Panc1 (cell line): Measurements from ENCODE around the gene DEFB131A. TPM values are rescaled to one million over a fixed set of nuclear protein-coding genes. Genes with fewer than 3 reads are reported as not detected.
"Not testable (repeated sequence)": the region's sequence is repeated elsewhere in the genome, so short reads cannot be mapped to it uniquely, and the experiment has no call there.

Experiments
- ATAC-seq: fragments of 200-7000 bp; cut with Tn5 transposase; 2 replicates; pipeline ENCODE4 v1.9.1; 2020; ENCODE audit warnings: mild to moderate bottlenecking, moderate library complexity
- BruUV-seq: library from RNA; stranded (reverse); fragments of 400-500 nt; replicated peaks from 2 replicates; lab custom pipeline; 2021; lab: Mats Ljungman, UMichigan
- CTCF ChIA-PET: fragments of 300-600 bp; sonication (Branson Sonifier 250); formaldehyde crosslinking; loops from one replicate; lab custom pipeline; 2022; ENCODE audit warnings: antibody characterized with exemption; lab: Charles Lee
- POLR2A ChIA-PET: fragments of 300-600 bp; sonication (Branson Sonifier 250); formaldehyde crosslinking; loops from one replicate; lab custom pipeline; 2022; ENCODE audit warnings: antibody characterized with exemption; lab: Charles Lee
- DNase-seq: peaks from one replicate; pipeline ENCODE4 v3.0.0-alpha.2; 2010; ENCODE audit warnings: low read depth, low spot score
- H3K27ac ChIP-seq: 2 replicates; pipeline ENCODE4 v1.5.1; 2011; ENCODE audit warnings: mild to moderate bottlenecking, low read length, inconsistent platforms
- H3K27me3 ChIP-seq: fragments of 200-500 bp; sonication (Bioruptor generic); 2 replicates; pipeline ENCODE4 v1.6.0; 2014; ENCODE audit warnings: low read length, inconsistent platforms; ENCODE audit not compliant: control insufficient read depth, insufficient read depth
- H3K36me3 ChIP-seq: fragments of 200-500 bp; sonication (Bioruptor generic); 2 replicates; pipeline ENCODE4 v1.5.1; 2014; ENCODE audit warnings: inconsistent platforms, mild to moderate bottlenecking, low read length, moderate library complexity; ENCODE audit not compliant: control insufficient read depth, insufficient read depth
- H3K4me1 ChIP-seq: 2 replicates; pipeline ENCODE4 v1.5.1; 2011; ENCODE audit warnings: inconsistent platforms, mild to moderate bottlenecking, low read length, moderate library complexity; ENCODE audit not compliant: control insufficient read depth, insufficient read depth
- H3K4me3 ChIP-seq, 2 experiments: 2 replicates each; pipeline ENCODE4 v1.5.1; 2011 to 2012; ENCODE audit warnings: low read depth in 2 of 2, low read length in 2 of 2, mild to moderate bottlenecking in 2 of 2, inconsistent platforms in 1 of 2, moderate library complexity in 1 of 2
- H3K9me3 ChIP-seq: fragments of 200-500 bp; sonication (Bioruptor generic); 2 replicates; pipeline ENCODE4 v1.5.1; 2014; ENCODE audit warnings: low read depth, mild to moderate bottlenecking, inconsistent platforms, low read length, moderate library complexity; ENCODE audit not compliant: control insufficient read depth, insufficient read depth
- in situ Hi-C: cut with HindIII; loops from 2 replicates; pipeline ENCODE4 v1.10.0; 2016; ENCODE audit warnings: low sequenced_read_pairs, low pct_unique_long_range_greater_than_20kb
- intact Hi-C: fragments of 100-400 bp; cut with micrococcal nuclease; formaldehyde crosslinking; loops from one replicate; pipeline ENCODE4 v1.10.0; 2022; ENCODE audit not compliant: unreplicated experiment
- total RNA-seq: library from RNA; stranded (reverse); gene quantifications from one replicate; pipeline ENCODE4 v1.2.1, GENCODE V29; 2021; ENCODE audit not compliant: unreplicated experiment

DEFB131A gene
- total RNA-seq, 1 experiment from 2014 or later, result not detected

- ATAC-seq, H3K4me1 ChIP-seq, in situ Hi-C loops, DNase-seq, H3K36me3 ChIP-seq, H3K27ac ChIP-seq, H3K4me3 ChIP-seq, POLR2A ChIA-PET, H3K27me3 ChIP-seq, CTCF ChIA-PET, BruUV-seq, intact Hi-C loops, H3K9me3 ChIP-seq: not testable (repeated sequence)
Measured at GRCh38 chr4:9425916-9426315, 18.3 kb upstream of the DEFB131A start.

- POLR2A ChIA-PET, H3K27me3 ChIP-seq, in situ Hi-C loops, DNase-seq, CTCF ChIA-PET, intact Hi-C loops, ATAC-seq, BruUV-seq, H3K27ac ChIP-seq, H3K9me3 ChIP-seq, H3K4me3 ChIP-seq, H3K36me3 ChIP-seq, H3K4me1 ChIP-seq: not testable (repeated sequence)
Measured at GRCh38 chr4:9430061-9430460, 14.2 kb upstream of the DEFB131A start.

- in situ Hi-C loops, H3K9me3 ChIP-seq, H3K4me3 ChIP-seq, BruUV-seq, H3K27ac ChIP-seq, CTCF ChIA-PET, H3K4me1 ChIP-seq, H3K36me3 ChIP-seq, H3K27me3 ChIP-seq, POLR2A ChIA-PET, ATAC-seq, intact Hi-C loops, DNase-seq: not testable (repeated sequence)
Measured at GRCh38 chr4:9433320-9433719, 10.9 kb upstream of the DEFB131A start.

GRCh38 chr4:9436728-9437127 lies 7.5 kb upstream of the DEFB131A start:
- ATAC-seq, in situ Hi-C loops, H3K4me3 ChIP-seq, CTCF ChIA-PET, H3K27ac ChIP-seq, DNase-seq, intact Hi-C loops, POLR2A ChIA-PET, H3K9me3 ChIP-seq, H3K36me3 ChIP-seq, H3K27me3 ChIP-seq, BruUV-seq, H3K4me1 ChIP-seq: not testable (repeated sequence)

DNA sequence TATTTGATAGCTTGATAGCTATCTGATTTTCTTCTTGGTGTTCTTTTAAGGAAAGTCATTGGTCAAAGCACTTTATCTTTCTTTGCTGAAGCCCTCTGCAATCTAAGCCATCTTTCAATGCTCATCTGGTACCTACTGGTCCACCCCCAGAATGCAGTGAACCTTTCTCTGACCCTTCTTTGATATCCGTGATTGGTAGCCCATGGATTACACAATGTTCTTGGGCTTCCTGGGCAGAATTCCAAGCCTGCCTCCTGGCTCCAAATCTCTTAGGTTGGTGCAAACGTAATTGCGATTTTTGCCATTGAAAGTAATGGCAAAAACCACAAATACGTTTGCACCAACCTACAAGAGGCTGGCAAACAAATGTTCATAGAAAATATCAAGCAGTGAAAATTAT lies 1.9 kb upstream of the DEFB131A start:
- H3K9me3 ChIP-seq, CTCF ChIA-PET, intact Hi-C loops: not testable (repeated sequence)

GRCh38 chr4:9444681-9445080 lies 467 bp downstream of the DEFB131A start:
- H3K27ac ChIP-seq, H3K4me1 ChIP-seq, in situ Hi-C loops, DNase-seq, intact Hi-C loops, CTCF ChIA-PET, H3K27me3 ChIP-seq, BruUV-seq, H3K9me3 ChIP-seq, H3K4me3 ChIP-seq, ATAC-seq, H3K36me3 ChIP-seq, POLR2A ChIA-PET: not testable (repeated sequence)

More for the DNA sequence above, 1.9 kb upstream of the DEFB131A start:
- BruUV-seq, ATAC-seq, POLR2A ChIA-PET, in situ Hi-C loops, H3K27ac ChIP-seq, H3K4me1 ChIP-seq, DNase-seq, H3K36me3 ChIP-seq, H3K27me3 ChIP-seq, H3K4me3 ChIP-seq: not testable (repeated sequence)

GRCh38 chr4:9452251-9452650 lies 8.0 kb downstream of the DEFB131A start:
- DNase-seq, H3K9me3 ChIP-seq, H3K4me1 ChIP-seq, in situ Hi-C loops, CTCF ChIA-PET, H3K4me3 ChIP-seq, H3K36me3 ChIP-seq, intact Hi-C loops, H3K27ac ChIP-seq, POLR2A ChIA-PET, H3K27me3 ChIP-seq, ATAC-seq, BruUV-seq: not testable (repeated sequence)

DNA sequence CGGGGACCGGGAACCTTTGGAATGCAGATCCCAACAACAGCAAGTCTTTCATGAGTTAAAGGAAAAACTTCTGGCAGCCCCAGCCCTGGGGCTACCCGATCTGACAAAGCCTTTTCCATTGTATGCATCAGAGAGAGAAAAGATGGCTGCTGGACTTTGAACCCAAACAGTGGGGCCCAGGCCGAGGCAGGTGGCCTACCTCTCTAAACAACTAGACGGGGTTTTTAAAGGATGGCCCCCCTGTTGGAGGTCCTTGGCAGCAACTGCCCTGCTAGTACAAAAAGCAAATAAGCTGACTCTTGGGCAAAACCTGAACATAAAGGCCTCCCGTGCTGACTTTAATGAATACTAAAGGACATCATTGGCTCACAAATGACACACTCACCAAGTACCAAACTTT lies 10.1 kb downstream of the DEFB131A start:
- in situ Hi-C loops, H3K27ac ChIP-seq, H3K4me3 ChIP-seq, intact Hi-C loops, H3K4me1 ChIP-seq, H3K36me3 ChIP-seq, DNase-seq, BruUV-seq, H3K9me3 ChIP-seq, CTCF ChIA-PET, POLR2A ChIA-PET, H3K27me3 ChIP-seq, ATAC-seq: not testable (repeated sequence)
